BJ (cell line): ENCODE results near the gene NME3. TPM values are rescaled to one million over a fixed set of nuclear protein-coding genes. Genes with fewer than 3 reads are reported as not detected.

Source experiments
- CTCF ChIA-PET: fragments of 350-600 bp; formaldehyde crosslinking; extraction: SDS; loops from one replicate; lab custom pipeline; 2021; ENCODE audit warnings: antibody characterized with exemption, inconsistent platforms; lab: Yijun Ruan, JAX
- POLR2A ChIA-PET: fragments of 300-600 bp; sonication (Branson Sonifier 250); formaldehyde crosslinking; extraction: SDS; loops from one replicate; lab custom pipeline; 2021; ENCODE audit warnings: antibody characterized with exemption; lab: Charles Lee
- DNase-seq: peaks from one replicate; pipeline ENCODE4 v3.0.0-alpha.2; 2011; ENCODE audit warnings: low read depth
- H3K27me3 ChIP-seq: 2 replicates; pipeline ENCODE4 v1.6.0; 2011; ENCODE audit warnings: low read length; ENCODE audit not compliant: control insufficient read depth, insufficient read depth
- H3K36me3 ChIP-seq: 2 replicates; pipeline ENCODE4 v1.5.1; 2011; ENCODE audit warnings: low read length; ENCODE audit not compliant: control insufficient read depth, insufficient read depth
- H3K4me3 ChIP-seq: 2 replicates; pipeline ENCODE4 v1.5.1; 2011; ENCODE audit warnings: low read depth, mild to moderate bottlenecking, control low read depth, low read length
- polyA plus RNA-seq: library from polyadenylated mRNA; depleted of rRNA; stranded (reverse); fragments of >200 nt; gene quantifications from 2 replicates; pipeline ENCODE4 v1.2.3, GENCODE V29; 2011
- TF ChIP-seq, protein P1 (sequence below): IDR thresholded peaks from 2 replicates; pipeline ENCODE4 v1.5.1; 2011; ENCODE audit warnings: low read depth, mild to moderate bottlenecking, control low read depth, inconsistent platforms, low read length, moderate library complexity; ENCODE audit not compliant: insufficient read depth

Gene NME3
- polyA plus RNA-seq, 1 experiment = 34.3 TPM

DNA sequence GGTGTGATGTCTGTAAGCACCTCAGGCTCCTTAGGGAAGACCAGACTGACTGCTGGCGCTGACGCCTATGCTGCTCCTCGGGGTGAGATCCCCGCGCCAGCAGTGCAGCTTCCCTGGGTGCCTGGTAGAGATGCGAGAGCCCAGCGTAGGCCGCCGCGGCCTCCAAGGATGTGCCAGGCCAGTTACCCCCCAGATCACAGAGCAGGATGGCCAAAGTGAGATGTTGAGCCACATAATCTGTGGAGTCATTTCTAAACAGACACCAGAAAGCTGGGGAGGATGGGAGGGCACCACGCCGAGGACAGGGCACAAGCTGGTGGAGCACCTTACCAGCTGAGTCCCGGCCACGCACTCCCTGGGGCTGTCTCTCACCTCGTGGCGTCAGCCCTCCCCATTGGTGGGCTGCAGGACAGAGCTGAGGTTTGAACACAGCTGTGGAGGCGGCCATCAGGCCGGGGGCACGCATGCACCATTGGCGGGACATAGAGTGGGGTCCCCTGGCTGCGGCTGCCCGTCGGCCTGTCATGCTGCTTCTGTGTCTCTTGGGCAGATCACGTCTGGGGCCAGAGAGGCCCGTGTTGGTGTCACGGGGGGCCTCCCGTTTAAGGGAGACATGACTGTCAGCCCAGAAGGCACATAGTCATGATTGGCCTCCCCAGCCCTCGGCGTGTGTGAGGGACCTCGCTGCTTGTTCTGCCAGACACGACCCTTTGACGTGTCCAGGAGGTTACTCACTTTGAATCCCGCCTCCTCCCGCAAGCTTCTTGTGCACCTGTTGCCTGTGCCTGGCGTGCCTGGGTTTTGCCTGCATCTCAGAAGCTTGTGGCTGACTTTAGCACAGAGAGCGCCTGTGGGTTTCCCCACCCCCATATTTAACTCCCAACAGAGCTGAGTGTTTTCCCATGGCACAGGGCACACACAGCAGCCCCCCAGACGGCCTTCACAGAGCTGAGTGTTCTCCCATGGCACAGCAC, 43.4 kb downstream of the NME3 start:
- POLR2A ChIA-PET = no interaction called here
- TF ChIP-seq, protein P1, sequence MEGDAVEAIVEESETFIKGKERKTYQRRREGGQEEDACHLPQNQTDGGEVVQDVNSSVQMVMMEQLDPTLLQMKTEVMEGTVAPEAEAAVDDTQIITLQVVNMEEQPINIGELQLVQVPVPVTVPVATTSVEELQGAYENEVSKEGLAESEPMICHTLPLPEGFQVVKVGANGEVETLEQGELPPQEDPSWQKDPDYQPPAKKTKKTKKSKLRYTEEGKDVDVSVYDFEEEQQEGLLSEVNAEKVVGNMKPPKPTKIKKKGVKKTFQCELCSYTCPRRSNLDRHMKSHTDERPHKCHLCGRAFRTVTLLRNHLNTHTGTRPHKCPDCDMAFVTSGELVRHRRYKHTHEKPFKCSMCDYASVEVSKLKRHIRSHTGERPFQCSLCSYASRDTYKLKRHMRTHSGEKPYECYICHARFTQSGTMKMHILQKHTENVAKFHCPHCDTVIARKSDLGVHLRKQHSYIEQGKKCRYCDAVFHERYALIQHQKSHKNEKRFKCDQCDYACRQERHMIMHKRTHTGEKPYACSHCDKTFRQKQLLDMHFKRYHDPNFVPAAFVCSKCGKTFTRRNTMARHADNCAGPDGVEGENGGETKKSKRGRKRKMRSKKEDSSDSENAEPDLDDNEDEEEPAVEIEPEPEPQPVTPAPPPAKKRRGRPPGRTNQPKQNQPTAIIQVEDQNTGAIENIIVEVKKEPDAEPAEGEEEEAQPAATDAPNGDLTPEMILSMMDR = no peak
- Histone ChIP-seq H3K4me3 (no peak overlapping the region), H3K27me3 (no peaks in the 10 kb centered on the region), H3K36me3 (peaks cover 29% of the 10 kb centered on the region)
- no peak for DNase-seq
- CTCF ChIA-PET = interaction anchor here (0.7 kb wide), 1 partner anchor 22 kb away, joined by 3 read pairs; the partner anchor contains the start of gene MAPK8IP3

DNA sequence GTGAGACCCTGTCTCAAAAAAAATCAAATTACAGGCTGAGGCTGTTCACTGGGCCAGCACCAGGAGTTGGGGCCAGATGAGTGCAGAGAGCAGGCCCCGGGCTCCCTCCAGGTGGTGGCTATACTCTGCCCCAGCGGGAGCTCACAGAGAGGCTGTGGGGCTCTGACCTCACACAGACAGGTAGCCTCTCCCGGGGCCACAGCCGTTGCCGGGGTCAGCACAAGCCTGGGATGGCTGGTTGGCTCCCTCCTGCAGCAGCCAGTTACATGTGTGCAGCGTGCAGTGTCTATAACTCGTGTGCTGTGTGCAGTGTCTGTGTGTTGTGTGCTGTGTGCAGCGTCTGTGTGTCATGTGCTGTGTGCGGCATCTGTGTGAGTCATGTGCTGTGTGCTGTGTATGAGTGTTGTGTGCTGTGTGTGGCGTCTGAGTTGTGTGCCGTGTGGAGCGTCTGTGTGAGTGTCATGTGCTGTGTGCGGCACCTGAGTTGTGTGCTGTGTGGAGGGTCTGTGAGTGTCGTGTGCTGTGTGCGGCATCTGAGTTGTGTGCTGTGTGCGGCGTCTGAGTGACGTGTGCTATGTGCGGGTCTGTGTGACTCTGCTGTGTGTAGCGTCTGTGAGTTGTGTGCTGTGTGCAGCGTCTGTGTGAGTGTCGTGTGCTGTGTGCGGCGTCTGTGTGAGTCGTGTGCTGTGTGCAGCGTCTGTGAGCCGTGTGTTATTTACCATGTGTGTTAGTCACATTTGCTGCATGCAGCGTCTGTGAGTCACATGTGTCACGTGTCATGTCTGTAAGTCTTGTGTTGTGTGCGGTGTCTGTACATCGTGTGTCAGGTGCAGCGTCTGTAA, 44.5 kb downstream of the NME3 start:
- POLR2A ChIA-PET = no interaction called here
- no peaks in the 10 kb centered on the region for H3K27me3 ChIP-seq
- H3K4me3 ChIP-seq = no peak overlapping the region
- TF ChIP-seq, protein P1 = no peak
- no peak for DNase-seq
- CTCF ChIA-PET = interaction anchor here (0.7 to 1.7 kb wide), 3 partner anchors 21 to 49 kb away, joined by 3 to 4 read pairs (median 3); partner anchors contain the start of genes JPT2 and MAPK8IP3
- peaks cover 25% of the 10 kb centered on the region for H3K36me3 ChIP-seq

DNA sequence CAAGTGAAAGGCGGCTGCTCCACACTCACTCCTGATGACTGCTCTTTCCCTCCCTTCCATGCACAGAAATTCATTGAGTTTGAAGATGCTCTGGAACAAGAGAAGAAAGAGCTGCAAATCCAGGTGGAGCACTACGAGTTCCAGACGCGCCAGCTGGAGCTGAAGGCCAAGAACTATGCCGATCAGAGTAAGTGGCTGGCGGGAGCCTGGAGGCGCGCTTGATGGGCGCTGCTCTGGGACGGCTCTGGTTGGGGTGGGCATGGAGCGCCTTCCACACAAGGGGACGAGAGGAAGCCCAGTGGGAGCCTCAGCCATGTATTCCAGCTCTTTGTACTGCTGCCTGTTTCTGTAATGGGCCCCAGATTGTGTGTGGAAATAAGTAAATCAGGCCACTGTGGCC, 46.9 kb downstream of the NME3 start:
- ChIA-PET CTCF (no interaction called here), POLR2A (no interaction called here)
- Histone ChIP-seq H3K27me3 (no peaks in the 10 kb centered on the region), H3K4me3 (no peak overlapping the region), H3K36me3 (peaks cover 20% of the 10 kb centered on the region)
- no peak for DNase-seq
- TF ChIP-seq, protein P1 = no peak

DNA sequence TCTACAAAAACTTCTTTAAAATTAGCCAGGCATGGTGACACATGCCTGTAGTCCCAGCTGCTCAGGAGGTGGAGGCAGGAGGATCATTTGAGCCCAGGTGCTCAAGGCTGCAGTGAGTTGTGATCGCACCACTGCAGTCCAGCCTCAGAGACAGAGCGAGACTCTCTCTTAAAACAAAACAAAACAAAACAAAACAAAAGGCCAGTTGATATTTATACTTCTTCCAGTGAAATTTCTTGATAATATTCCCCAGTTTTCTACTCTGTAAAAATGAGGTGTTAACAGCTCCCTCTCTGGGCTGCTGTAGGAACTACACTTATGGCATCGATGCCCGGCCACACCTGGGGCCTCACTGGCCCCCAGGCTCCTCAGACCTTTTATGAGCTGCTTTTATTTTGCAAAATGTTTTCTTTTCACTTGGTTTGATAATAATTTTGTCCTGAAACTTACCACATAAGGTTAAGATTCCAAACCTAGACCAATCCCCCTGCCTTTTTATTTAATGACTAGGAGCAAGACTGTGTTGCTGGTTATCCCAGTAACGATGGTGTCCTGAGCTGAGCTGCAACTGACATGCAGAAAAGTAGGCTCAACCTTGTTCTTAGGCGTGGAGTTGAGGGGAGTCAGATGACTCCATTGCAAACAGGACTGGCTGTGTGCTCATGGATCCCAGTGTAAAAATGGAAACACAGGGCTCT, 47.7 kb downstream of the NME3 start:
- Histone ChIP-seq H3K27me3 (no peaks in the 10 kb centered on the region), H3K4me3 (no peak overlapping the region), H3K36me3 (peaks cover 15% of the 10 kb centered on the region)
- TF ChIP-seq, protein P1 = peak; percentile 76
- CTCF ChIA-PET = interaction anchor here (0.6 to 1.2 kb wide), 8 partner anchors 18 to 538 kb away, joined by 3 to 4 read pairs (median 3); partner anchors contain the start of genes JPT2, NUBP2 and SPSB3
- POLR2A ChIA-PET = no interaction called here
- no peak for DNase-seq
